ENCODE data around the gene SHMT2. TPM values are rescaled to one million over a fixed set of nuclear protein-coding genes. Genes with fewer than 3 reads are reported as not detected.
"Not testable (repeated sequence)": the region's sequence is repeated elsewhere in the genome, so short reads cannot be mapped to it uniquely, and the experiment has no call there.

The SHMT2 gene
- total and polyA plus RNA-seq, 2 experiments from 2014 or later, result 125 to 387 TPM

GRCh38 chr12:57280211-57281062 lies 50.9 kb downstream of the SHMT2 start:
- Histone ChIP-seq H3K27me3 (ENCODE audit: insufficient read depth) (no peaks in the 10 kb centered on the region), H3K36me3 (ENCODE audit: insufficient read depth) (no peaks in the 10 kb centered on the region), H2AFZ (no peak overlapping the region), H3K9me2 (ENCODE audit: insufficient read depth) (no peaks in the 10 kb centered on the region), H3K79me2 (replicated peaks; ENCODE audit: insufficient read depth) (no peaks in the 10 kb centered on the region), H3K4me1 (ENCODE audit: insufficient read depth) (0 out of 2 replicates have a peak, but pooled peaks cover 9% of the 10 kb centered on the region), H4K20me1 (replicated peaks; ENCODE audit: insufficient read depth) (no peaks in the 10 kb centered on the region), H3K27ac (ENCODE audit: low read depth) (0 out of 2 replicates have a peak overlapping the region, but pooled peaks have one; percentile 56), H3F3A (replicated peaks; ENCODE audit: low read depth) (0 out of 2 replicates have a peak, but pooled peaks cover 5% of the 10 kb centered on the region), H3K4me2 (peak overlapping the region; percentile 24; the same call in 1 of the 2 replicates), H3K4me3 (0 out of 2 replicates have a peak overlapping the region, but pooled peaks have one; percentile 18)
- TF ChIP-seq POLR2AphosphoS5 (IDR thresholded peaks at IDR 0.05; ENCODE audit: low read depth) (no peak), STAT1 (IDR thresholded peaks at IDR 0.05; ENCODE audit: unreplicated experiment) (no peak), ZNF331 (CRISPR knock-in tag; IDR thresholded peaks at IDR 0.05; ENCODE audit: low read depth) (no peak), ZNF114 (CRISPR knock-in tag; IDR thresholded peaks at IDR 0.05) (no peak), ETS1 (IDR thresholded peaks at IDR 0.05) (no peak), CTCF (conservative IDR thresholded peaks at IDR 0.05; ENCODE audit: low read depth in 2 of 2) (no peak), CREB1 (CRISPR knock-in tag; IDR thresholded peaks at IDR 0.05; ENCODE audit: low read depth) (no peak), EZH2phosphoT487 (IDR thresholded peaks at IDR 0.05; ENCODE audit: unreplicated experiment) (no peak), JUNB (IDR thresholded peaks at IDR 0.05; ENCODE audit: unreplicated experiment) (no peak)
- TF ChIP-seq, protein P1, sequence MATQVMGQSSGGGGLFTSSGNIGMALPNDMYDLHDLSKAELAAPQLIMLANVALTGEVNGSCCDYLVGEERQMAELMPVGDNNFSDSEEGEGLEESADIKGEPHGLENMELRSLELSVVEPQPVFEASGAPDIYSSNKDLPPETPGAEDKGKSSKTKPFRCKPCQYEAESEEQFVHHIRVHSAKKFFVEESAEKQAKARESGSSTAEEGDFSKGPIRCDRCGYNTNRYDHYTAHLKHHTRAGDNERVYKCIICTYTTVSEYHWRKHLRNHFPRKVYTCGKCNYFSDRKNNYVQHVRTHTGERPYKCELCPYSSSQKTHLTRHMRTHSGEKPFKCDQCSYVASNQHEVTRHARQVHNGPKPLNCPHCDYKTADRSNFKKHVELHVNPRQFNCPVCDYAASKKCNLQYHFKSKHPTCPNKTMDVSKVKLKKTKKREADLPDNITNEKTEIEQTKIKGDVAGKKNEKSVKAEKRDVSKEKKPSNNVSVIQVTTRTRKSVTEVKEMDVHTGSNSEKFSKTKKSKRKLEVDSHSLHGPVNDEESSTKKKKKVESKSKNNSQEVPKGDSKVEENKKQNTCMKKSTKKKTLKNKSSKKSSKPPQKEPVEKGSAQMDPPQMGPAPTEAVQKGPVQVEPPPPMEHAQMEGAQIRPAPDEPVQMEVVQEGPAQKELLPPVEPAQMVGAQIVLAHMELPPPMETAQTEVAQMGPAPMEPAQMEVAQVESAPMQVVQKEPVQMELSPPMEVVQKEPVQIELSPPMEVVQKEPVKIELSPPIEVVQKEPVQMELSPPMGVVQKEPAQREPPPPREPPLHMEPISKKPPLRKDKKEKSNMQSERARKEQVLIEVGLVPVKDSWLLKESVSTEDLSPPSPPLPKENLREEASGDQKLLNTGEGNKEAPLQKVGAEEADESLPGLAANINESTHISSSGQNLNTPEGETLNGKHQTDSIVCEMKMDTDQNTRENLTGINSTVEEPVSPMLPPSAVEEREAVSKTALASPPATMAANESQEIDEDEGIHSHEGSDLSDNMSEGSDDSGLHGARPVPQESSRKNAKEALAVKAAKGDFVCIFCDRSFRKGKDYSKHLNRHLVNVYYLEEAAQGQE (IDR thresholded peaks at IDR 0.05; ENCODE audit: unreplicated experiment), result no peak
- Mint-ChIP-seq H3K27ac (peak overlapping the region; percentile 64), H3K9me3 (no peaks in the 10 kb centered on the region), H3K27me3 (ENCODE audit: insufficient read depth, low read depth, poor library complexity) (peaks cover 4% of the 10 kb centered on the region), H3K4me1 (peaks cover 13% of the 10 kb centered on the region), H3K36me3 (ENCODE audit: low read depth) (peaks cover 24% of the 10 kb centered on the region), H3K4me3 (no peak overlapping the region)
- DNase-seq (ENCODE audit: low spot score) (peak; percentile 51), ATAC-seq (peak; percentile 71)

DNA sequence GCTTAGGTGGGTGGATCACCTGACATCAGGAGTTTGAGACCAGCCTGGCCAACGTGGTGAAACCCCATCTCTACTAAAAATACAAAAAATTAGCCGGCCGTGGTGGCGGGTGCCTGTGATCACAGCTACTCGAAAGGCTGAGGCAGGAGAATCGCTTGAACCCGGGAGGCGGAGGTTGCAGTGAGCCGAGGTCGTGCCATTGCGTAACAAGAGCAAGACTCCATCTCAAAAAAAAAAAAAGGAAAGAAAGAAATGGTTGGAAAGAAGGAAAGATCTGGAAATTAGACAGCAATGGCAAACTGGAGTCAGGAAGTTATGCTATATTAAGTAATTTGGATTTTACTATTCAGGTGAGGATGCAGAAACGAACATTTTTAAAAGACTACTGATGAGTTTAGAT lies 52.6 kb downstream of the SHMT2 start:
- H3K9me3 Mint-ChIP-seq; H3K4me2 ChIP-seq; H2AFZ ChIP-seq; H3K79me2 ChIP-seq (replicated peaks; ENCODE audit: insufficient read depth); DNase-seq (ENCODE audit: low spot score); H3F3A ChIP-seq (replicated peaks; ENCODE audit: low read depth); H3K27me3 Mint-ChIP-seq (ENCODE audit: insufficient read depth, low read depth, poor library complexity); H3K9me2 ChIP-seq (ENCODE audit: insufficient read depth); H3K27ac ChIP-seq (ENCODE audit: low read depth); H3K4me3 ChIP-seq; H3K36me3 ChIP-seq (ENCODE audit: insufficient read depth); H3K4me1 ChIP-seq (ENCODE audit: insufficient read depth); ATAC-seq; H3K27ac Mint-ChIP-seq; H4K20me1 ChIP-seq (replicated peaks; ENCODE audit: insufficient read depth); H3K27me3 ChIP-seq (ENCODE audit: insufficient read depth); H3K4me3 Mint-ChIP-seq: not testable (repeated sequence)
- Mint-ChIP-seq H3K4me1 (peaks cover 13% of the 10 kb centered on the region), H3K36me3 (ENCODE audit: low read depth) (peaks cover 17% of the 10 kb centered on the region)
